Lower lobe of right lung (tissue), 2 donors: ENCODE measurements around the gene NUP62CL. TPM values are rescaled to one million over a fixed set of nuclear protein-coding genes. Genes with fewer than 3 reads are reported as not detected.

Experiments
- ATAC-seq, 2 donors: fragments of 200-7000 bp; cut with Tn5 transposase; one replicate each; pipeline ENCODE4 v1.9.1; 2020 to 2022; ENCODE audit warnings: mild to moderate bottlenecking in 2 of 2, moderate library complexity in 2 of 2
- DNase-seq: peaks from one replicate; pipeline ENCODE4 v3.0.0-alpha.2; 2020
- H3K27ac ChIP-seq: fragments of 200-600 bp; one replicate; pipeline ENCODE4 v1.8.0; 2022
- H3K27me3 ChIP-seq: fragments of 200-600 bp; one replicate; pipeline ENCODE4 v1.8.0; 2022; ENCODE audit warnings: low read depth
- H3K36me3 ChIP-seq: fragments of 200-600 bp; one replicate; pipeline ENCODE4 v1.8.0; 2022; ENCODE audit warnings: mild to moderate bottlenecking
- H3K4me1 ChIP-seq: fragments of 200-600 bp; one replicate; pipeline ENCODE4 v1.8.0; 2022
- H3K4me3 ChIP-seq: fragments of 200-600 bp; one replicate; pipeline ENCODE4 v1.8.0; 2022; ENCODE audit warnings: mild to moderate bottlenecking
- H3K9me3 ChIP-seq: fragments of 200-600 bp; one replicate; pipeline ENCODE4 v1.8.0; 2022
- intact Hi-C: fragments of 100-400 bp; cut with DNase I; formaldehyde crosslinking; loops from one replicate; pipeline ENCODE4 v1.11.0; 2022
- long read RNA-seq: library from polyadenylated mRNA; unstranded; transcript quantifications from one replicate; pipeline ENCODE4 v2.0.0, GENCODE V29; 2021
- total RNA-seq: library from RNA; stranded (reverse); fragmentation: NEBNext Ultra II Directional; extraction: Animal tissue kit (Norgen Biotek cat#: 25700); gene quantifications from one replicate; pipeline ENCODE4 v1.2.1, GENCODE V29; 2021
- TF ChIP-seq, protein P1 (sequence below): fragments of 200-600 bp; IDR thresholded peaks from one replicate; pipeline ENCODE4 v1.8.0; 2022; ENCODE audit warnings: antibody characterized with exemption, mild to moderate bottlenecking
- donor health status: DM: no; HTN: yes; CAD: no; lungs with severe emphysema.

Gene NUP62CL, protein sequence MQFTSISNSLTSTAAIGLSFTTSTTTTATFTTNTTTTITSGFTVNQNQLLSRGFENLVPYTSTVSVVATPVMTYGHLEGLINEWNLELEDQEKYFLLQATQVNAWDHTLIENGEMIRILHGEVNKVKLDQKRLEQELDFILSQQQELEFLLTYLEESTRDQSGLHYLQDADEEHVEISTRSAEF
- total RNA-seq: 1.4 TPM
- long read RNA-seq, partial matches to known transcripts: 0 of 1 reads
- long read RNA-seq, other reads (novel, unspliced or antisense): 1 of 1 reads

DNA sequence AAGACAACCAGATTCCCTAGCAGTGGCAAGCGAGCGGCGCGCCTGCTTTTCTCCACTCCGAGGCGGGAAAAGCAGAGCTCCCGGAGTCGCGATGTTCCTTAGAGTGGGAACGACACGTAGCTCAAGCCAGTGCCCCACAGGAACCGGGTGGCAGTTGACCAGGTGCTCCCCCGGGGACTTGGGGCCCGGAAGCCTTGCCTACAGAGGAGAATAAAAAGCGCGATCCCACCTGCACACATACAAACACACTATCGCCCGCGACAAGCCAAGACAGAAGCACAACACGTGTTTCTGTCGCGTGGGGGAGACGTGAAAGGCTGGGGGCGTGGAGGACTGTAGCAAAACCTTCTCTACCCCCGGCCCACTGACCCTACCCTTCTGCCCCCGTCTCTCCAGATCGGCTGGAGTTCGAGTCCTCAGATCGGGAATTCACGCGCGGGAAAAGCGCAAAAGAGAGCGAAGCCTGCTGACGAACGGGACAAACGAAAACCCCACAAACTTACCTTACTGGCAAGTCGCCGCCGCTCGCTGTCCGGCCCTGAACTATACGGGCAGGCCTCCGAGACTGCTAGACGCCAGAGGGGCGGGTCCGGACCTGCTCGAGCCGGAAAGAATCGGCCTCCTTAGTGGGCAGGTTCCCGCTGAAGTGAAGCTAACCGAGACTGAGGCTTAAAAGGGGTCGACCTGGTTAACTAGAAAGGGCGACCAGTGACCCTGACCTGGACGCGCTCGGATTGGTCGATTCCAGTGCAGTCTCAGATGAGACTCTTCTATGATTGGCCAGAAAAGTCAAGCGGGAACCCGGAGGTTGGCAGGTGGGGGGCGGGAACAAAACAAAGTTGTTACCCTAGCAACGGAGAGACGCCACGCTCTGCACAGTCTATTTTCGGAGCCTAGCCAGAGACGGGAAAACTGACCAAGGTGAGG is at the start of gene NUP62CL, which contains the start of gene DNAAF6:
TSS of gene NUP62CL (minus strand) at position 664 of the 927 bp plus-strand sequence. CDS start 31,287 bp downstream, outside the sequence.
TSS of gene DNAAF6 (plus strand) at position 842 of the 927 bp plus-strand sequence. CDS start 6,265 bp downstream, outside the sequence.
- peak; percentile 81 for DNase-seq
- ATAC-seq: peak; percentile 96 to 97
- Histone ChIP-seq H3K27me3 (no peaks in the 10 kb centered on the region), H3K4me1 (no peaks in the 10 kb centered on the region), H3K9me3 (no peaks in the 10 kb centered on the region), H3K36me3 (no peaks in the 10 kb centered on the region), H3K27ac (no peak within 1 kb of the TSS), H3K4me3 (peak within 1 kb of the TSS; percentile 54)
- TF ChIP-seq, protein P1, sequence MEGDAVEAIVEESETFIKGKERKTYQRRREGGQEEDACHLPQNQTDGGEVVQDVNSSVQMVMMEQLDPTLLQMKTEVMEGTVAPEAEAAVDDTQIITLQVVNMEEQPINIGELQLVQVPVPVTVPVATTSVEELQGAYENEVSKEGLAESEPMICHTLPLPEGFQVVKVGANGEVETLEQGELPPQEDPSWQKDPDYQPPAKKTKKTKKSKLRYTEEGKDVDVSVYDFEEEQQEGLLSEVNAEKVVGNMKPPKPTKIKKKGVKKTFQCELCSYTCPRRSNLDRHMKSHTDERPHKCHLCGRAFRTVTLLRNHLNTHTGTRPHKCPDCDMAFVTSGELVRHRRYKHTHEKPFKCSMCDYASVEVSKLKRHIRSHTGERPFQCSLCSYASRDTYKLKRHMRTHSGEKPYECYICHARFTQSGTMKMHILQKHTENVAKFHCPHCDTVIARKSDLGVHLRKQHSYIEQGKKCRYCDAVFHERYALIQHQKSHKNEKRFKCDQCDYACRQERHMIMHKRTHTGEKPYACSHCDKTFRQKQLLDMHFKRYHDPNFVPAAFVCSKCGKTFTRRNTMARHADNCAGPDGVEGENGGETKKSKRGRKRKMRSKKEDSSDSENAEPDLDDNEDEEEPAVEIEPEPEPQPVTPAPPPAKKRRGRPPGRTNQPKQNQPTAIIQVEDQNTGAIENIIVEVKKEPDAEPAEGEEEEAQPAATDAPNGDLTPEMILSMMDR: no peak
- intact Hi-C loops: no loop called here

DNA sequence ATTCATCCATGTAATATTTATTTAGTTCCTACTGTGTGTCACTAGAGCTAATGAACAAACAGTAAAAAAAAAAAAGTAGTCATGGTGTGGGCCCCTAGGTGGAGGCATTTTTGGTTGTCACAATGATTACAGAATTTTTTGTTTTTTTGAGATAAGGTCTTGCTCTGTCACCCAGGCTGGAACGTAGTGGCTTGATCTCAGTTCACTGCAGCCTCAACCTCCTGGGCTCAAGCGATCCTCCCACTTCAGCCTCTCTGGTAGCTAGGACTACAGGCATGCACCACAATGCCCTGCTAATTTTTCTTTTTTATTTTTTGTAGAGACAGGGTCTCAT is 22.2 kb upstream of the NUP62CL start:
- TF ChIP-seq, protein P1: no peak
- Histone ChIP-seq H3K9me3 (no peaks in the 10 kb centered on the region), H3K27ac (no peak overlapping the region), H3K4me3 (no peak overlapping the region), H3K36me3 (no peaks in the 10 kb centered on the region), H3K27me3 (no peaks in the 10 kb centered on the region), H3K4me1 (no peaks in the 10 kb centered on the region)
- no peak for ATAC-seq
- no peak for DNase-seq
- intact Hi-C loops: no loop called here

DNA sequence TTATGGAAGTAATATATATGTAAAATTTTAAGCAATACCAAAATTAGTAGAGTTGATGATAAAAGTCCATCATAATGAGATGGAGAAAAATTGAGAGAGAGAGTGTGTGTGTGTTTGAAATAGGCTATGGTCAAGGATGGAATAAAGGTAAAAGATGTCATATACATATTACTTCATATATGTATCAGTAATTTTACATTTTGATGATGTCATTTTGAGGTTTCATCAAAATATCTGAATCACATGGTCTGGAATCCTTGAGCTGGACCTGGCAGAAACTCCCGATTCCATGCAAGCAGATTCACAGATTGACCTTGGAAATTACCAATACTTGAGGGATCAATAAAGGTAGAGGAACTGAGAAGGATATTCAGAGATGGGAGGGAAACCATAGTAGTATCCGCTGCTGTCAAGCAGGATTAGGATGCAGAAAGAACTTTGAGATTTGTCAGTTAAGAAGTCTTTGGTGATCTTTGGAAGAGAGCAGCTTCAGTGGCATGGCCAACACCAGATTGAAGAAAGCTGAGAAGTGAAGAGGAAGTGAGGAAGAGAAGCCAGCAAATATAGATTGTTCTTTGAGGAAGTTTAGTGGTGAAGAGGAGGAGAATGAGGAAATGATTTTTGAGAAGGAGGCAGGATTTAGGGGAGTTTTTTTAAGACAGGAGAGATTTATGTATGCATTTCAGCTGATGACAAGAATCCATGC is 21.7 kb upstream of the NUP62CL start:
- H3K27ac ChIP-seq: no peak overlapping the region
- TF ChIP-seq, protein P1: no peak

DNA sequence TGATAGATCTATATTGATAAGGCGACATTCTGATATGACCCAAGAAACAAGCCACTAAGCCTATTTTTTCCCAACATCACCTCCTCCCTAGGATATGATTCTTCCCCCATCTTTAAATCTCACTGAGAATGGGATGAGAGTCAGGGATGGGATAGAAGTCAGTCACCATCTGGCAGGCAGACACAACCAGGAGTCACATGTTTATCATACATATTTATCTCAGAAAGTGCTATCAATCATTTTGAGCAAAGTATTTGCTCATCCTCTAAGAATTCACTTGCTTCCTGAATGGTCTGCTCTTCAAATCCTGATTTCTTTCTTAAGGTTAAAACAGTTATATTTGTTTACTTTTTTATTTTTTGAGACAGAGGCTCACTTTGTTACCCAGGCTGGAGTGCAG is 20.5 kb upstream of the NUP62CL start:
- no peaks in the 10 kb centered on the region for H3K36me3 ChIP-seq
- H3K4me3 ChIP-seq: no peak overlapping the region
- H3K4me1 ChIP-seq: no peaks in the 10 kb centered on the region
- H3K27me3 ChIP-seq: no peaks in the 10 kb centered on the region
- DNase-seq: no peak
- intact Hi-C loops: no loop called here
- TF ChIP-seq, protein P1: no peak
- H3K27ac ChIP-seq: no peak overlapping the region
- no peak for ATAC-seq
- H3K9me3 ChIP-seq: no peaks in the 10 kb centered on the region

More for the DNA sequence above, 21.7 kb upstream of the NUP62CL start:
- intact Hi-C loops: no loop called here
- H3K4me1 ChIP-seq: no peaks in the 10 kb centered on the region
- H3K4me3 ChIP-seq: no peak overlapping the region
- H3K36me3 ChIP-seq: no peaks in the 10 kb centered on the region
- DNase-seq (no peak), ATAC-seq (no peak)
- H3K27me3 ChIP-seq: no peaks in the 10 kb centered on the region
- H3K9me3 ChIP-seq: no peaks in the 10 kb centered on the region

DNA sequence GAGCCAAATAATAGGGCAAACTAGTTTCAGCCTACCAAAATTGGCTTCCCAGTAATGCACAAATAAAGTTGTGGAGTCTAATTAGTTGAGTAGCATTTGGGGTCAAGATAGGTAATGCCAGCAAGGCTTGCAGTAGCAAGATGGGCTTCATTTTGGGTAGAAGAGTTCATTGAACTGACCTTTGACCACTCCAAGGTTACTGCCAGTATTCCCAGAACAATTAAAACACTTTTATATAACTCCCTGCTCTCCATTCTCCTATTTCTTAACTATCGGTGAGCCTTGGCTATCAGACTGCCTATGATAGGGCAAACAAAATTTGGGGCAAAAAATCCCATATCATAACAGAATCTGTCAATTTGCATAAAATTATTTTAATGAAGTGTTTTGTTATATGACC is 7.2 kb upstream of the NUP62CL start:
- Histone ChIP-seq H3K36me3 (no peaks in the 10 kb centered on the region), H3K9me3 (no peaks in the 10 kb centered on the region), H3K27ac (no peak overlapping the region), H3K4me3 (no peak overlapping the region), H3K27me3 (no peaks in the 10 kb centered on the region), H3K4me1 (no peaks in the 10 kb centered on the region)
- DNase-seq: no peak
- intact Hi-C loops: no loop called here
- no peak for ATAC-seq
- TF ChIP-seq, protein P1: no peak
